Measurements from ENCODE around the gene CD52.

CD52 gene, protein sequence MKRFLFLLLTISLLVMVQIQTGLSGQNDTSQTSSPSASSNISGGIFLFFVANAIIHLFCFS

GRCh38 chr1:26317612-26318337, at the start of gene CD52:
CD52 (plus strand) TSS chr1:26317958; CDS start chr1:26318018, 60 bp downstream.
- peak; percentile 61 for DNase-seq

DNA sequence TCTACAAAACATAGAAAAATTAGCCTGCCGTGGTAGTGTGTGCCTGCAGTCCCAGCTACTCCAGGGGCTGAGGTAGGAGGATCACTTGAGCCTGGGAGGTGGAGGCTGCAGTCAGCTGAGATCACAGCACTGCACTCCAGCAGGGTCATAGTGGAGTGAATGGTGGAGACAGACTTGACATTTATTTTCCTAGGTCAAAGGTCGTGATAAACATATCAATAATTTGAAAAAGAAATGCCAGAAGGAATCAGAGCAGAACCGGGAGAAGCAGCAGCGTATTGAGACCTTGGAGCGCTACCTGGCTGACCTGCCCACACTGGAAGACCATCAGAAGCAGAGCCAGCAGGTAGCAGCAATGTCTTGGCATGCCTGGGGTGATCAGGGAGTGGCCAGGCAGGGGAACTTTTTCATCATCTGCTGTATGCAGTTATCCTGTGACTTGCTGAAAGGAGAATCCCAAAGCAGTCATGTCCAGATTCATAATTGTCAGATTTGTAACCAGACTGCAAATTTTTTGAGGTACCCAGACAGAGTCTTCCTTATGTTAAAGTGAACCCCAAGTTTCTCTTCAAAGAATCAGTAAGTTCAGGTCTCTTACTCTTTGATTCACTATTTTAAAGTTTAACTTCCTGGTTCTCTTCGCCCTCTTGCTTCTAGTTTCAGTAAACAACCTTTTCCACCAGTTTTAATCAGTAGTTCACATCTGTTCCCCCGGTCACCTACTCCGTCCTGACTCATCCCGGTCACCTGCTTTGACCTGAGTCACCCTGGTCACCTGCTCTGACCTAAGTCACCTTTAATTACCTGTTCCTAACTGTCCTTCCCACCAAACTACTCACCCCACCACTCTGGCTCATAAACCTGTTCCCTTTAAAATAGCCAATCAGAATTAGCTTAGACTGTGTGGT, 49.2 kb upstream of the CD52 start:
- DNase-seq: no peak

- DNase-seq: no peak
These were observed 48.6 kb upstream of the CD52 start for GRCh38 chr1:26269198-26269550.

DNA sequence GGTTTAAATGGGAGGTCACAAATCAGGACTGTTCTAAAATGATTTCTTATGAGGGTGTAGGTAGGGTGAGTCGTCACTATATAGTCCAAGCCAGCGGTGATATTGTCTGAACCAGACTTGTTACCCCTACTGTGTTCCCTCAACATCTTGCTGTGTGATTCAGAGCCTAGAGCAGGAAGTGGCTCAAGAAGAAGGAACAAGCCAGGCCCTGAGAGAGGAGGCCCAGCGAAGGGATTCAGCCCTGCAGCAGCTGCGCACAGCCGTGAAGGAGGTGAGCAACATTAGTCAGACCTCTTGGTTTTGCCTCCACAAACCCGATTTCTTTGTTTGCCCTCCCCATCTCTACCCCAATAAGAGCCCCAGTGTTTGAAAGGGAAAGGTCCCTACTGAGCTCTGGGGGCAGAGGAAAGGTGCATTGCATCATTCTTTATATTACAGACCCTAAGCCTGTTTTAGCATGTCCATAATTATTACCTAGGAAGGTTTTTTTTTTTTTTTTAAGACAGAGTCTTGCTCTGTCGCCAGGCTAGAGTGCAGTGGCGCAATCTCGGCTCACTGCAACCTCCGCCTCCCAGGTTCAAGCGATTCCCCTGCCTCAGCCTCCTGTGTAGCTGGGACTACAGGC, 42.8 kb upstream of the CD52 start:
- DNase-seq: no peak

GRCh38 chr1:26275580-26276431, 42.0 kb upstream of the CD52 start:
- DNase-seq: peak; percentile 74

DNA sequence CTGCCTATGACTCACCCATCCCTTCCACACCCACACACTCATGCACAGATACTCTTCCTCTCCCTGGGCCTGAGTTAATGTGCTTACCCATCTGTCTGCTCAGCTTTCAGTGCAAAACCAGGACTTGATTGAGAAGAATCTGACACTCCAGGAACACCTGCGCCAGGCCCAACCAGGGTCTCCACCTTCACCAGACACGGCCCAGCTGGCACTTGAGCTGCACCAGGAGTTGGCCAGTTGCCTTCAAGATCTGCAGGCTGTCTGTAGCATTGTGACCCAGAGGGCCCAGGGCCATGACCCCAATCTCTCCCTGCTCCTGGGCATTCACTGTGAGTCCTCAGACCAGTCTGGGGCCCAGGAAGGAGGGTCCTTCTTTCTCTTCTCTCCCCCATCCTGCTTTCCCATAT, 41.3 kb upstream of the CD52 start:
- no peak for DNase-seq

DNA sequence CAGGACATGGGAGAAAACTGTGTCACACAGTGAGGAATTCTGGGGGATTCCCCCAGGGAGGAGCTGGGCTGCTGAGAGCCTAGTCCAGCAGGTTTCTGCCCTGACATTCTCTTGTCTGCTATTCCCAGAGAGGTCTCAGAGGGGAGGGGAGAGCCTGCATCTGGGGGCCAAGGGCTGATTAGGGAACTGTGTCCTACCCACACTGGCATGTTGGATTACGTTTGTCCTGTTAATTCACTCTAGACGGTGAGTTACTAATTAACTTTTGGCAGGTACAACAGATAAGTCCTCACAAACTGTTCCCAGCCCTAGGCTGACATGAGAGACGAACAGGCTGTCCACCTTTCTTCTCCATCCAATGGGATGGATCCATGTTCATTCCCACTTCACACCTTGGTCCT, 40.5 kb upstream of the CD52 start:
- no peak for DNase-seq

- no peak for DNase-seq
These were observed 40.0 kb upstream of the CD52 start for GRCh38 chr1:26277719-26278118.

DNA sequence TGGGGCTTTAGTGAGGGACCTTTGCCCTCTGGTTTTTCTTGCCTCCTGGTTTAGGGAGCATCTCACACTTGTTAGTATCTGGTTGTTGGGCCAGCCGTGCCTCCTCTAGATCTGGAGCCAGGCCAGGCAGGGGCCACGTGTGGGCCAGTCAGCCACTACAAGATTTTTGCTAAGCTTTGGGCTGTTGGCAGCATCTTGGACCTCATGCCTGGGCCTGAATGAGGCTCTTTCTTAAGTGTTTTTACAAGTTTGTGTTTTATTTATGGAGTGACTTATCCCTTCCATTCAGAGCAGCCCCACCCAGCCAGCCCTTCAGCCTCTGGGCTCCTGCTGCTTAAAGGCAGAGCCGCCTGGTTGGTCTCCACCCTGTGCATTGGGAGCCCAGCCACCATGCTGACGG, 39.5 kb upstream of the CD52 start:
- DNase-seq: no peak

GRCh38 chr1:26278724-26279455, 38.9 kb upstream of the CD52 start:
- DNase-seq: no peak

DNA sequence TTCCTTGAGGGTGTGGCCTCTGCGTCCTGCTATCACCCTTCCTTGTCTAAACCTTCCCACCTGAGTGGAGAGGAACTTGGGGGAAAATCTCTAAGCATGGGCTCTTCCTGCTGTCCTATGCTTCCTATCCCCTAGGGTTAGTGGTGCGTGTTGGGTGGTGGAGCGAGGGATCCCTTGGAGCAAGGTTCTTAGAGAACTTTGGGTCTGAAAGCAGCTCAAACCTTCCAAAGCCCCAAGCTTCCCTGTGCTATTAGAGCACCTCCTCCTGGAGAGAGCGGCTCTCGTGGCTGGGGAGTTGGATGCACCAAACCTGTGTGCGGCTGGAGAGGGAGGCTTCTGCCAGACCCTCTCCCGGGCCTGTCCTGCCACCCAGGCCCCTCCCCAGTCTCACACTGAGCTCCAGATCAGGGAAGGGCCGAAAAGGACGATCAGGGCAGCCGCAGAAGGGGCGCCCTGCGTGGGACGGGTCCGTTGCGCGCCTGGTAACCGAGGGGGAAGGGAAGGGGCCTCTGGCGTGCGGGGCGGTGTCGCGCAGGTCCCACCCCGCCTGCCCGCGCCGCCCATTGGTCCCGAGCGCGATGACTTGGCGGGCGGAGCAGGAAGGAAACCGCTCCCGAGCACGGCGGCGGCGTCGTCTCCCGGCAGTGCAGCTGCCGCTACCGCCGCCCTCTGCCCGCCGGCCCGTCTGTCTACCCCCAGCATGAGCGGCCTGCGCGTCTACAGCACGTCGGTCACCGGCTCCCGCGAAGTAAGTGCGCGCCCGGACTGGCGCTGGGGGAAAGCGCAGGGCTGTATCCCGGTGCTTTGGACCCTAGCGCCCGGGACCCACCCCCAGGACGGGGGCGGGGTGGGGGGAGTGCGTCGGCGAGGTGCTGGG, 38.1 kb upstream of the CD52 start, which contains the start of gene SH3BGRL3:
Gene SH3BGRL3 (plus strand): TSS at position 631 of the 877 bp plus-strand sequence. CDS start 70 bp downstream, at position 701.
- peak; percentile 86 for DNase-seq

DNA sequence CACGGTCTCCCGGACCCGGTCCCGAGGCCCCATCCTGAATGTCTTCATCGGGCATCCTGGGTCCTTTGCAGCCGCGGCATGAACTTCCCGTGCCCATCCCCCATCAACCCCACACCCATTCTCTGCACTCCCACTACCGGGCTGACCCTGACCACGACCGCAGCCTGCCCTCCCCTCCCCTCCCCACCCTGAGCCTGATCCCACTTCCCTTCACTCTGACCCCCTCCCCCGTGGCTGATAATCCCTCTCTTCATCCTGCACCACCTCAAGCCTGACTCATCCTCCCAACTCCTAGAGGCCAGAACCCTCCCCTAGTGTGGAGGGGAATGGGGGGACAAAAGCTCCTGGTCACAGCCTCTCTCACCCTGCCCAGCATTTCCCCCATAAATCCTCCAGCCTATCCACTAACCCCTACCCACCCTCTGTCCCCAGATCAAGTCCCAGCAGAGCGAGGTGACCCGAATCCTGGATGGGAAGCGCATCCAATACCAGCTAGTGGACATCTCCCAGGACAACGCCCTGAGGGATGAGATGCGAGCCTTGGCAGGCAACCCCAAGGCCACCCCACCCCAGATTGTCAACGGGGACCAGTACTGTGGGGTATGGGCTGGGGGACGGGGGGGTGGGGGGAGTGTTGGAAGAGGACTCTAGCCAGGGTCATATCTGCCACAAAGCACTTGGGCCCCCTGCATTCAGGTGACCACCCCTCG, 37.3 kb upstream of the CD52 start:
- DNase-seq: no peak

DNA sequence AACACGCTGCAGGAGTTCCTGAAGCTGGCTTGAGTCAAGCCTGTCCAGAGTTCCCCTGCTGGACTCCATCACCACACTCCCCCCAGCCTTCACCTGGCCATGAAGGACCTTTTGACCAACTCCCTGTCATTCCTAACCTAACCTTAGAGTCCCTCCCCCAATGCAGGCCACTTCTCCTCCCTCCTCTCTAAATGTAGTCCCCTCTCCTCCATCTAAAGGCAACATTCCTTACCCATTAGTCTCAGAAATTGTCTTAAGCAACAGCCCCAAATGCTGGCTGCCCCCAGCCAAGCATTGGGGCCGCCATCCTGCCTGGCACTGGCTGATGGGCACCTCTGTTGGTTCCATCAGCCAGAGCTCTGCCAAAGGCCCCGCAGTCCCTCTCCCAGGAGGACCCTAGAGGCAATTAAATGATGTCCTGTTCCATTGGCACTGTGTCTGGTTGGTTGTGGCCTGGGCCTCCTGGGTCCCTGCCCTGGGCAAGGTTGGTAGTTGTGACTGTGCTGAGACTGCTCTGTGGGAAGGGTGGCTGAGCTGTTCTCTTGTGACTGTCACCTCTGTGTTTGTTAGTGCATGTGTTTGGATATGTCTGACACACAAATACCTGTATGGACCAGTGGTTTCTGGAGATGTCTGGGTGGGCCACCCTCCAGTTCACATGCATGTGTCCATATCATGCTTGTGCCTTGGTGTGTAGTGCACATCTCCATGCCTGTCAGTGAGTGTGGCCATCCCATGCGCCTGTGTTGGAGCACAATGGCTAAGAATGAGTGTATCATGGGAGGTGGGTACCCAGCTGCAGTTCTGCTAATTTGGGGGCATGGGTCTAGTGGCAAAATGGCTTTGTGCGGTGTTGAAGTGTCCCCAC, 36.4 kb upstream of the CD52 start:
- no peak for DNase-seq

DNA sequence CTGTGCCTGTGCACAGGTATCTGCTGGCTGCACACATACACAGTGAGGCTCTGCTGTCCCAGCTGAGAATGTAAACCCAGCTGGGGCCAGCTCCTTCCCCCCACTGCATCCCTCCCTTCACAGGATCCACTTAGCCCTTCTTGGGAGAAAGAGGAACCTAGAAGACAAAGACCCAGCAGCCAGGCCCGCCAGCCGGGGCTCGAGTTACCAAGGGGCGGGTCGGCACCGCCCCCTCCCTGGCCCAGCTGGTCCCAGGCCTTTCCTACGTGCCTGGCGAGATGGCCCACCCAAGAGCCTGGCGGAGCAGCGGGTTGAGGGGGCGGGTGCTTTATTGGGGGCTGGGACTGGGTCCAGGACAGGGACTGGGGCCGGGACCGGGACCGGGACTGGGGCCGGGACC, 35.8 kb upstream of the CD52 start:
- no peak for DNase-seq

DNA sequence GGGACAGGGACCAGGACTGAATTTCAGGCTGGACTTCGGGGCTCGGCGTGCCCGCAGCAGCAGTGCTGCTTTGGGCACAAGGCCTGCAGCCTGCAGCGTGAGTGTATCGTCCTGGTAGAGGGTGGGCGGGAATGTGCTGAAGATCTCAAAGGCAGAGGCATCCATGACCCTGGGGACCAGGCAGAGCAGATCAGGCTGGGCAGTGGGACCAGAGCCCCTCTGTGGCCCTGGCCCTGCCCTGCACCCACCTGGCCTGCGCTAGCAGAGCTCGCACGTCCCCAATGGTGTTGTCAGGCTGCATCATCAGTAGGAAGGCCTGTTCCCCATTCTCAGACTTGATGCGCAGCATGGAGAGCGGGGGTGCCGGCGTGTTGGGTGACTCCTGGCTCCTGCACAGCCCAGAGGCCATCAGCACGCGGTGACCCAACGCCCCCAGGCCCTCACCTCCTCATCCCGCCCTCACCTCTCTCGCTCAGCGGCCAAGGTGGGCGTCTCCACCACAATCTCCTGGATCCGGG, 35.3 kb upstream of the CD52 start:
- DNase-seq: no peak

DNA sequence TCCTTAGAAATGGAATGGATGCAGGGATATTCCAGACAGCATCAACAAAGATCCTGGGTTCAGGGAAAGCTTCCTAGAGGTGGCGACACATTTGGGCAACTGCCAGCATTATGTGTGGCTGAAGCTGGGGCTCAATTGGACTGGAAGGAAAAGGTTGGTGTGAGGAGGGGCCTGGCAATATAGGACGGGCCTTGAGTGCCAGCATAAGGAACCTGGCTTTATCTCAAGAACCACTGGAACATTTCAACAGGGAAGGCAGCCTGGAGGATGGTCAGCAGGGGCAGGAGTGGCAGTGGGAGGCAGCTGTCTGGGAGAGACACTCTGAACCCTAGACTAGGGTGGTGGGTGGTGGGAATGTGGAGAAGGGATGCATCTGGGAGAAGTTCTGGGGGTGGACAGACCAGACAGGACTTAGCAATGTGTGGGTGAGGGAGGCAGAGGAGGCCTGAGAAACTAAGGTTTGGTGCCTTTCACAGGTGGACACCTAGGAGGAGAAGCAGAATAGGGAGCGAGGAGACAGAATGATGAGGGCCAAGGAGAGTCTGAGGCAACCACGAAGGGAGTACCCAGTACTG, 34.4 kb upstream of the CD52 start:
- no peak for DNase-seq

DNA sequence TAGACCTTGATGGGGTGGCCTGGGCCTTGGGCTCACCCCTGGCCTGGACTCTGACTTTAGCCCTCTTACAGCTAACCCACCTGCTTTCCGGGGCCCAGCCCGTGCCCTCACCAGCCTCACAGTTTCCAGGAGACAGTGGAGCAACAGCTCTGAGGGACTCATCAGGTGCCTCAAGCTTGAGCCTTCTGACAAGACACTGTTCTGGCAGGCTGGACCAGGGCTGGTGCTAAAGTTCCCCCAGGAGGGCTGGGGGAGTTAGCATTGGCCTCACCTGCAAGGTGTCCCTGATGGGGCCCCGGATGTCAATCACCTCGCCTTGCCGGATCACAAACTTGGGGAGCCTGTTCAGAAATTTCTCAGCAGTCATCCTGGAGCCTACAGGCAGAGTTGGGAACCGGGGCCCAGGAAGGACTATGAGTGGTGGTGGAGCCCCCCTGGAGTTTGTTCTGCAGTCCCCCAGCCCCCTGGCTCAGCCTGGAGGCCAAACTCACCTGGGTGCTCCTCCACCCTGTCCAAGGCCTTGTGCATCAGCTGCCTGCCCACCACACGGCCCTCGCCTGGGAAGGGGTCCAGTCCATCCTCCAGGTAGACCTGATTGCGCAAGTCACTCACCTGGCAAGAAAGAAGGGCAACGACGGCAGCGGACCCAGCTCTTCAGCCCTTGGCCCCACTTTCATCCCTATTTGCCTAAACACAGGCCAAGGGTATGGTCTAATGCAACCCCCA, 33.7 kb upstream of the CD52 start:
- no peak for DNase-seq
